PC-9 (cell line): ENCODE data around the gene NKX2-4. TPM values are rescaled to one million over a fixed set of nuclear protein-coding genes. Genes with fewer than 3 reads are reported as not detected.

Experiments
- BruUV-seq: library from RNA; stranded (reverse); fragments of 400-500 nt; replicated peaks from 2 replicates; lab custom pipeline; 2021; lab: Mats Ljungman, UMichigan
- CTCF ChIA-PET: fragments of 300-600 bp; sonication (Branson Sonifier 250); formaldehyde crosslinking; loops from one replicate; lab custom pipeline; 2022; ENCODE audit warnings: antibody characterized with exemption; lab: Charles Lee
- POLR2A ChIA-PET: fragments of 300-600 bp; sonication (Branson Sonifier 250); formaldehyde crosslinking; loops from one replicate; lab custom pipeline; 2022; ENCODE audit warnings: antibody characterized with exemption; ENCODE audit not compliant: unreplicated experiment; lab: Charles Lee
- DNase-seq, 2 experiments: peaks; one replicate each; pipeline versions ENCODE4 v3.0.0 to v3.0.0-alpha.2; 2015 to 2022; ENCODE audit warnings: mixed read lengths in 1 of 2
- H2AFZ ChIP-seq: fragments of 200-600 bp; sonication (generic); 2 replicates; pipeline ENCODE4 v1.8.1; 2017; ENCODE audit warnings: antibody characterized with exemption
- H3F3A ChIP-seq: fragments of 200-600 bp; sonication (generic); 2 replicates; pipeline ENCODE4 v1.8.1; 2017; ENCODE audit warnings: antibody characterized with exemption, mild to moderate bottlenecking, low read depth; ENCODE audit not compliant: insufficient read depth
- H3K27ac ChIP-seq: fragments of 200-600 bp; sonication (generic); 2 replicates; pipeline ENCODE4 v1.6.1; 2016; ENCODE audit warnings: mixed run types
- H3K27me3 ChIP-seq: fragments of 200-600 bp; sonication (generic); 2 replicates; pipeline ENCODE4 v1.6.1; 2016; ENCODE audit warnings: low read depth, mixed run types; ENCODE audit not compliant: insufficient read depth
- H3K36me3 ChIP-seq: fragments of 200-600 bp; sonication (generic); 2 replicates; pipeline ENCODE4 v1.6.1; 2016; ENCODE audit warnings: low read depth, mixed run types
- H3K4me1 ChIP-seq: fragments of 200-600 bp; sonication (generic); replicated peaks from 2 replicates; pipeline ENCODE4 v1.6.1; 2016; ENCODE audit warnings: mixed run types; ENCODE audit not compliant: insufficient read depth
- H3K4me2 ChIP-seq: fragments of 200-600 bp; sonication (generic); 2 replicates; pipeline ENCODE4 v1.6.1; 2017; ENCODE audit warnings: mixed run types
- H3K4me3 ChIP-seq: fragments of 200-600 bp; sonication (generic); 2 replicates; pipeline ENCODE4 v1.6.1; 2016; ENCODE audit warnings: mixed run types
- H3K79me2 ChIP-seq: fragments of 200-600 bp; sonication (generic); 2 replicates; pipeline ENCODE4 v1.6.1; 2017; ENCODE audit warnings: low read depth, mixed run types
- H3K9me2 ChIP-seq: fragments of 200-600 bp; sonication (generic); 2 replicates; pipeline ENCODE4 v1.8.1; 2017; ENCODE audit warnings: mild to moderate bottlenecking; ENCODE audit not compliant: insufficient read depth
- H3K9me3 ChIP-seq: fragments of 200-600 bp; sonication (generic); 2 replicates; pipeline ENCODE4 v1.8.1; 2016; ENCODE audit warnings: low read depth; ENCODE audit not compliant: insufficient read depth
- H4K20me1 ChIP-seq: fragments of 200-600 bp; sonication (generic); 2 replicates; pipeline ENCODE4 v1.8.1; 2017; ENCODE audit not compliant: insufficient read depth
- CTCF ChIP-seq: fragments of 200-600 bp; sonication (generic); conservative IDR thresholded peaks from 2 replicates; pipeline ENCODE4 v1.6.1; 2017; ENCODE audit warnings: mixed run types, antibody characterized with exemption, mild to moderate bottlenecking, moderate library complexity
- EZH2 ChIP-seq: fragments of 200-600 bp; sonication (generic); IDR thresholded peaks from 2 replicates; pipeline ENCODE4 v1.8.0; 2017; ENCODE audit warnings: antibody characterized with exemption, low read depth
- intact Hi-C: fragments of 100-400 bp; cut with micrococcal nuclease; formaldehyde crosslinking; loops from one replicate; pipeline ENCODE4 v1.10.0; 2022; ENCODE audit not compliant: unreplicated experiment
- total RNA-seq: library from RNA; stranded (reverse); gene quantifications from 2 replicates; pipeline ENCODE4 v1.2.3, GENCODE V29; 2021

NKX2-4 gene
- total RNA-seq, 1 experiment from 2014 or later, result not detected

GRCh38 chr20:21357844-21358243 lies 39.5 kb downstream of the NKX2-4 start:
- no peaks in the 10 kb centered on the region for H3K27me3 ChIP-seq

GRCh38 chr20:21356386-21356785 lies 40.9 kb downstream of the NKX2-4 start:
- H3K9me2 ChIP-seq, result no peaks in the 10 kb centered on the region
- no peak for DNase-seq
- H4K20me1 ChIP-seq, result peaks cover 15% of the 10 kb centered on the region
- no peaks in the 10 kb centered on the region for H3K4me1 ChIP-seq
- H3K36me3 ChIP-seq, result peaks cover 30% of the 10 kb centered on the region
- no peaks in the 10 kb centered on the region for H3K9me3 ChIP-seq
- no peak overlapping the region for H3K27ac ChIP-seq
- H3K79me2 ChIP-seq, result no peaks in the 10 kb centered on the region
- BruUV-seq, result no TSS peak
- intact Hi-C loops, result no loop called here
- no peak for TF ChIP-seq CTCF
- TF ChIP-seq EZH2, result no peak
- H3K27me3 ChIP-seq, result no peaks in the 10 kb centered on the region
- ChIA-PET POLR2A (no interaction called here), CTCF (no interaction called here)
- no peak overlapping the region for H3K4me2 ChIP-seq
- no peaks in the 10 kb centered on the region for H3F3A ChIP-seq
- no peak overlapping the region for H3K4me3 ChIP-seq
- H2AFZ ChIP-seq, result no peak overlapping the region

More at GRCh38 chr20:21357844-21358243, 39.5 kb downstream of the NKX2-4 start:
- H3K9me2 ChIP-seq, result no peaks in the 10 kb centered on the region
- TF ChIP-seq CTCF (no peak), EZH2 (no peak)
- no peak for DNase-seq
- CTCF ChIA-PET, result no interaction called here
- H3K4me1 ChIP-seq, result no peaks in the 10 kb centered on the region
- H3K36me3 ChIP-seq, result peaks cover 30% of the 10 kb centered on the region
- H2AFZ ChIP-seq, result no peak overlapping the region
- no peaks in the 10 kb centered on the region for H3K9me3 ChIP-seq
- no TSS peak for BruUV-seq
- H3K4me3 ChIP-seq, result no peak overlapping the region
- H3K79me2 ChIP-seq, result no peaks in the 10 kb centered on the region
- H3F3A ChIP-seq, result no peaks in the 10 kb centered on the region
- POLR2A ChIA-PET, result no interaction called here
- no peak overlapping the region for H3K27ac ChIP-seq
- H3K4me2 ChIP-seq, result no peak overlapping the region
- peaks cover 7% of the 10 kb centered on the region for H4K20me1 ChIP-seq
- intact Hi-C loops, result no loop called here

GRCh38 chr20:21355981-21356380 lies 41.3 kb downstream of the NKX2-4 start:
- CTCF ChIA-PET, result no interaction called here
- intact Hi-C loops, result no loop called here
- POLR2A ChIA-PET, result no interaction called here
- peaks cover 30% of the 10 kb centered on the region for H3K36me3 ChIP-seq
- H3K79me2 ChIP-seq, result no peaks in the 10 kb centered on the region
- no TSS peak for BruUV-seq
- H3F3A ChIP-seq, result no peaks in the 10 kb centered on the region
- DNase-seq, result no peak
- peaks cover 15% of the 10 kb centered on the region for H4K20me1 ChIP-seq
- no peaks in the 10 kb centered on the region for H3K4me1 ChIP-seq
- H2AFZ ChIP-seq, result no peak overlapping the region
- no peaks in the 10 kb centered on the region for H3K27me3 ChIP-seq
- no peaks in the 10 kb centered on the region for H3K9me3 ChIP-seq
- TF ChIP-seq EZH2, result no peak
- H3K4me2 ChIP-seq, result no peak overlapping the region
- H3K9me2 ChIP-seq, result no peaks in the 10 kb centered on the region
- H3K4me3 ChIP-seq, result no peak overlapping the region
- no peak overlapping the region for H3K27ac ChIP-seq

GRCh38 chr20:21353236-21353635 lies 44.1 kb downstream of the NKX2-4 start:
- H3K36me3 ChIP-seq, result peaks cover 30% of the 10 kb centered on the region
- TF ChIP-seq CTCF (no peak), EZH2 (no peak)
- no peak overlapping the region for H3K4me2 ChIP-seq
- H3K9me3 ChIP-seq, result no peaks in the 10 kb centered on the region
- no peaks in the 10 kb centered on the region for H3K27me3 ChIP-seq
- H3K4me3 ChIP-seq, result no peak overlapping the region
- CTCF ChIA-PET, result no interaction called here
- DNase-seq, result no peak
- H4K20me1 ChIP-seq, result peaks cover 16% of the 10 kb centered on the region
- BruUV-seq, result no TSS peak
- H3K27ac ChIP-seq, result no peak overlapping the region
- H3K9me2 ChIP-seq, result no peaks in the 10 kb centered on the region
- no peaks in the 10 kb centered on the region for H3K4me1 ChIP-seq
- no peaks in the 10 kb centered on the region for H3F3A ChIP-seq
- POLR2A ChIA-PET, result interaction anchor here (0.6 kb wide), 2 partner anchors 37 to 123 kb away, joined by 3 to 4 read pairs; no protein-coding TSS in a partner anchor
- H3K79me2 ChIP-seq, result no peaks in the 10 kb centered on the region
- intact Hi-C loops, result no loop called here
- H2AFZ ChIP-seq, result no peak overlapping the region
